A549 treated with Hydrocortisone at 1 μM for 4 hours (cell line): ENCODE data around the gene TSGA10. TPM values are rescaled to one million over a fixed set of nuclear protein-coding genes. Genes with fewer than 3 reads are reported as not detected.

Experiments
- total RNA-seq: library from RNA; stranded (reverse); fragments of 200-300 nt; extraction: Qiagen RNA extraction; gene quantifications from 5 replicates; pipeline ENCODE4 v1.2.3, GENCODE V29; 2022

Gene TSGA10, protein sequence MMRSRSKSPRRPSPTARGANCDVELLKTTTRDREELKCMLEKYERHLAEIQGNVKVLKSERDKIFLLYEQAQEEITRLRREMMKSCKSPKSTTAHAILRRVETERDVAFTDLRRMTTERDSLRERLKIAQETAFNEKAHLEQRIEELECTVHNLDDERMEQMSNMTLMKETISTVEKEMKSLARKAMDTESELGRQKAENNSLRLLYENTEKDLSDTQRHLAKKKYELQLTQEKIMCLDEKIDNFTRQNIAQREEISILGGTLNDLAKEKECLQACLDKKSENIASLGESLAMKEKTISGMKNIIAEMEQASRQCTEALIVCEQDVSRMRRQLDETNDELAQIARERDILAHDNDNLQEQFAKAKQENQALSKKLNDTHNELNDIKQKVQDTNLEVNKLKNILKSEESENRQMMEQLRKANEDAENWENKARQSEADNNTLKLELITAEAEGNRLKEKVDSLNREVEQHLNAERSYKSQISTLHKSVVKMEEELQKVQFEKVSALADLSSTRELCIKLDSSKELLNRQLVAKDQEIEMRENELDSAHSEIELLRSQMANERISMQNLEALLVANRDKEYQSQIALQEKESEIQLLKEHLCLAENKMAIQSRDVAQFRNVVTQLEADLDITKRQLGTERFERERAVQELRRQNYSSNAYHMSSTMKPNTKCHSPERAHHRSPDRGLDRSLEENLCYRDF
- total RNA-seq, result 3.2 to 4.2 TPM (median 4.1 TPM) in 5 replicates

DNA sequence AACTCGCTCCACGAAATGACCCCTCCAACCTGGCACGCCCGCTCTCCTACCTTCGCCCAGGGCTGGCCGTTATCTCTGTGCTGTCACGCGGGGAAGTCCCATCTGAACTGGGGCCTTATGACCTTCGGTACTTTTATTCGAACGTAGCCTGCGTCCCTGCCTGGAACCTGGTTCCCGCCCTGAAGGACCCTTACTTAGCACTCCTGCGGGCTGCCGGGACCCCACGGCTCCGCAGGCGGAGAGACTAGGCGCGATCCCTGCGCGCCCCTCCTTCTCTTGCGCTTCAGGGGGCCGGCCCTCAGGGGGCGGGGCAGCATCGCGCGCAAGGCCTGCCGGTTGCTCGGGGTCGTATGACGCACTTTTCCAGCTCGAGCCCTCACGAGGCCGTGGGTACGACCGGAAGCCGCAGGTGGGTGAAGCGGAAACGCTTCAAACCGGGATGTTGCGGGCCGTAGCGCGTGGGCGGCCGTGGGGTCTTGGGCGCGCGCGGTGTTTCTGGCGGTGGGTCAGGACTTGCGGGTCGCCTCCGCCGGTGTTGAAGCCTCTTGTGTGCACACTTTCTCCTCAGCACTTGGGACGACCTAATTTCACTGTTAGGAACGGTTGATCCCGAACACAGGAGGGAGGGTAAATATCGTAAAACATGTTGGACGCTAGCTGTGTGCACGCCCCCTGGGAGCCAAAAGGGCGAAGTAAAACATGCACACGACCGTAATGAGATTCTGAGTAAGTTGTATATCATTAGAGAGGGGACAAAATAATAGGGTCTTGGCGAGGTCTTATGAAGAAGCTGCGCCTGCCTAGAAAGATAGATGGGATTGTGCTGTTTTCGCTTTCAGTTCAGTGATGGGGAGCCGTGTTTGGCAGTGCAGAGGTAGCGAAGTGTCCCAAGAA, at the start of gene TSGA10, which contains the start of gene LIPT1:
TSS of gene TSGA10 (minus strand) at position 300 of the 894 bp plus-strand sequence. CDS start 45,503 bp downstream, outside the sequence.
TSS of gene LIPT1 (plus strand) at position 325 of the 894 bp plus-strand sequence. CDS start 6,991 bp downstream, outside the sequence.

DNA sequence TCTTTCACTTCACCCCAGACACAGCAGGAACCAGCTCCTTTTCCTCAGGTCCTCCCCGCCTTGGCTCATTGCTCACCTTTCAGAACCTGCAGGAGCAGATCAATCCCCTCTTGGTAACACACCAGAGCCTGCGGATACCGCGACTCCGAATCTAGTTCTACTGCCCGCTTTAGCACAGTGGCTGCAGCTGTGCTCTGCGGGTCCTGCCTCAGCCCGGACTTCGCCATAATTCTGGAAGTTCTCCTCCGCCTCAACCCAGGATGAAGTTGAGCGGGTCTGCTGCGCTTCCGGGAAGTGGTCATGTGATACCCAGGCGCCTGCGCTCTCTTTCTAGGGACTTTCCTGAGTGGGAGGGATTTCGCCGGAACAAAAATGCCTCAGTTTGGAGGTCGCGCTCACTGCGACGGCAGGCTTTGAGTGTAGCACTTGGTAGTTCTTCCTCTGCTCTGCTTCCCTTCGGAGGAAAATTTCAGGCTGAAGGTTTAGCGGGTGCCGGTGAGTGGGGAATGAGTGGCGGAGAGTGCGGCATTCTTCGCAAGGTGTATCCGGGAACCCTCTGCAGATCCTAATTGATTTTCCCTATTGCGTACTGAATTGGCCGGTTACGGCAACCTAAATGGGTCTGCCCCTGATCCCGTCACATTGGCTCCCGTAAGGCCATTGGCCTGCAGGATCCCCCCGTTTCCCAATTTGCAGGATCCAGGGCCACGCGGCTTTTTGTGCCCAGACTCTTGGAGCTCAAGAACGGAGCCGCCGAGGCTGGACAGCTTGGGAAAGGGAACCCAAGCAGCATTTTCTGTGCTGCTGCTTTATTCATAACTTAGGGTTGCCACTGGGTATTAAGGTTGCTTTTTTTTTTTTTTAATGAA, 26.2 kb upstream of the TSGA10 start, which contains the start of the genes MITD1 and MRPL30:
TSS of gene MITD1 (minus strand) at position 304 of the 869 bp plus-strand sequence. CDS start at position 227, 77 bp downstream.
TSS of gene MRPL30 (plus strand) at position 430 of the 869 bp plus-strand sequence. CDS start 5,020 bp downstream, outside the sequence.

DNA sequence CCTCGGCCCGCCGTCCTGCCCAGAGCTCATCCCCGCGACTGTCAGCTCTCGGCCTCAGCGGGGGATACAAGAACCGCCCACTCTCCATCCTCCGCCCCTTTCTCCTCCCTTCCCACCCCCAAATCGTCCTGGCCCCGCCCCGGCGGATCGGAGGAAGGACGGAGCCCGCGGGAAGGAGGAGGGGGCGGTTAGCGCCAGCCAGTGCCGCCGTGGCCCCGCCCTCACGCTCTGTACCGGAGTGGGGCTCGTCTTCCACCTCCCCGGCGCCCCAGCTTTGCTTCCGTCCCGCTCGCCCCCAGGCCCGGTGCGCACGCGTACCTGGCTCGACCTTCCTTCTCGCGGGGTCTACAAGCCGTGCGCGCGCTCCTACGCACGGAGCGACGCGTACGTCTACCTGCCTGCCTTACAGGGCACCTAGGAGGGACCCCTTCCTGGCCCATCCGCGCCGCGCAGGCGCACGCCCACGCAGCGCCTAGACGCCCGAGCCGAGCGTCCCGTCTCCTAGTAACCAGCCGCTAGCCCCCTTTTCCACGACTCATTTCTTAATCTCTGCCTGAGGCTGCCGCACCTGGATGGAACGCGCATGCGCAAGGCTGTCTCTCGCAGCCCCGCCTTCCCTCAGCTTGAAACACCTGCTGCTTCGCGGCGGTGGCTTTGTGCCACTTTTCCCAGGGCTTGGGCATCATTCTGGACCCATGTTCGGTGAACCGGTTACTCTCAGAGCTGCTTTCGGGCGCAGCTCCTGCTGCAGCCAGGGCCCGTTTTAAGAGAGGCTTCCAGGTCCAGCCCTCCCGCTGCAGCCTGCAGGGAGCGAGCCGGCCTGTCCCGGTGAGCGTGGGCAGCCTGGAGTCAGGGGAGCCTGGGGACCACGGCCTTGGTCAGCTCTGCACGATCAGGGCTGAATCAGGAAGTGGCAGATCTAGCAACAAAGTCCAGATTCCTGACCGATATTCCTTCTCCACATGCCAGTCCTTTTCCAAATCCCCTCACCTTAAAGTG, 13.3 kb downstream of the TSGA10 start, which contains the start of gene C2orf15:
TSS of gene C2orf15 (plus strand) at position 598 of the 999 bp plus-strand sequence. CDS start 8,852 bp downstream, outside the sequence.

Other genes with a start within 250 kb of the TSGA10 start
- gene CRACDL, start 218.7 kb downstream of the TSGA10 start, total RNA-seq, result 3.9 to 4.3 TPM (median 4.0 TPM) in 5 replicates
- 0.45 to 0.66 TPM (median 0.48 TPM) in 5 replicates for gene C2orf15, start 13.2 kb downstream of the TSGA10 start, total RNA-seq
- 2.8 to 4.1 TPM (median 3.4 TPM) in 5 replicates for gene LIPT1, start within 50 bp of the TSGA10 start, total RNA-seq
- 23.0 to 26.1 TPM (median 23.8 TPM) in 5 replicates for gene MITD1, start 26.1 kb upstream of the TSGA10 start, total RNA-seq
- gene MRPL30, start 26.2 kb upstream of the TSGA10 start, total RNA-seq, result 30.0 to 55.8 TPM (median 32.2 TPM) in 5 replicates
- 0.18 TPM in 1 of 5 replicates, not detected in the others for gene LYG2, start 100.7 kb upstream of the TSGA10 start, total RNA-seq
- gene LYG1, start 146.3 kb upstream of the TSGA10 start, total RNA-seq, result 0.86 to 2.0 TPM (median 1.5 TPM) in 5 replicates
- gene TXNDC9, start 181.4 kb upstream of the TSGA10 start, total RNA-seq, result 38.1 to 52.9 TPM (median 43.6 TPM) in 5 replicates
- gene EIF5B, start 182.4 kb upstream of the TSGA10 start, total RNA-seq, result 54.5 to 74.9 TPM (median 58.2 TPM) in 5 replicates